ENCODE data around the gene NTRK2.

Gene NTRK2

DNA sequence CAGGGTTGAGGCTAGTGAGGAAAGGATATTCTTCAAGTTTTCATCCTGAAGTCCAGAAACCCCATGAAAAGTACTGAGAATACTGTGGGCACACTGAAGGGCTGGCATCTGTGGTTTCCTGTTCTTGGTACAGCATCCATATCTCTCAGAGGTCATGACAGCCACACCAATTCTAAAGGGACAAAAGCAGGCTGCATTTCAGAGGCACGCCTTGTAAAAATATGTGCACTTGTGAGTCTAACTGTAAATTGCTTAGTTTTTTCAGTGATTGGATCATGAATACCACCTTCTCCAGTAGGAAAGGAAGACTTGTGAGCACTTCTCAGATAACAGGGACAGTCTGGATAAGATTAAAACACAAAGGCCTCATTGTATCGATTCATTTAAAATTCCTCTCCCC, 230.9 kb downstream of the NTRK2 start:
- no peak for DNase-seq

- no peak for DNase-seq
Observed at GRCh38 chr9:84903963-84904362, 234.4 kb downstream of the NTRK2 start.

- no peak for DNase-seq
Observed at GRCh38 chr9:84916769-84917168, 247.2 kb downstream of the NTRK2 start.

- DNase-seq, result no peak
Observed at GRCh38 chr9:84917366-84918070, 248.0 kb downstream of the NTRK2 start.

DNA sequence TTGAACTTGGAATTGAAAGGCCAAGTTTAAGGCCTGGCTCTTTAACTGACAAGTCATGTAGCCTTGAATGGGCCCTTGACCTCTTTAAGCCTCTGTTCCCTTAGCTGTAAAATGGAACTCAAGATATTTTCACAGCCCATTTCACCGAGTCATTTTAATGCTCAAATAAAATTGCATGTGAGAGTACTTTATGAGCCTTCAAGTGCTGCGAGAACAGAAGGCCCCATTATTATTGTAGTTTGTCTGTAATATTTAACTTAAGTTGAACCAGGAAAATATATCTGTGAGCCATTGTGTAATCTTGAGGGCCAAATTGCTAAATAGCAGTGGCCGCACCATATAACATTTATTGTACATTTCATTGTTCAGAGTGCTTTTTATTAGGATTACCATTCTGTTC, 249.9 kb downstream of the NTRK2 start:
- no peak for DNase-seq

DNA sequence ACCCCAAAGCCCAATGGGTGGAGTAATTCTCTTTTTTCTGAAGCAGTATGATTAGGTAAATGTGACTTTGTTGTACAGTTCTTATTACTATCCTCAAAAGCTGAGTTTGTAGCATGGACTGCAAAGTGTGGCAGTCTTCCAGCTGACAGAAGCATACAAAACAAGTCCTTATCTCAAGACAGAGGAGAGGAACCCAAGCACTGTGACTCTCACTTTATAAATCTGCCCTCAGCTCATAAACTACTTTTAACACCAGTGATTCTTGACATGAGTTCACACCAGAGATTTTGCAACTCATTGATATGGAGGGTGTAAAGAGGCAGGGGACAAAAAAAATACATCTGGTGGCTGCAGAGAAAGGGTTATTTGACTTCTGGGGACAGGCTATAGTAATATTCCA, 251.6 kb downstream of the NTRK2 start:
- no peak for DNase-seq

GRCh38 chr9:84922051-84922450, 252.5 kb downstream of the NTRK2 start:
- no peak for DNase-seq

GRCh38 chr9:84924266-84924665, 254.7 kb downstream of the NTRK2 start:
- DNase-seq, result no peak

DNA sequence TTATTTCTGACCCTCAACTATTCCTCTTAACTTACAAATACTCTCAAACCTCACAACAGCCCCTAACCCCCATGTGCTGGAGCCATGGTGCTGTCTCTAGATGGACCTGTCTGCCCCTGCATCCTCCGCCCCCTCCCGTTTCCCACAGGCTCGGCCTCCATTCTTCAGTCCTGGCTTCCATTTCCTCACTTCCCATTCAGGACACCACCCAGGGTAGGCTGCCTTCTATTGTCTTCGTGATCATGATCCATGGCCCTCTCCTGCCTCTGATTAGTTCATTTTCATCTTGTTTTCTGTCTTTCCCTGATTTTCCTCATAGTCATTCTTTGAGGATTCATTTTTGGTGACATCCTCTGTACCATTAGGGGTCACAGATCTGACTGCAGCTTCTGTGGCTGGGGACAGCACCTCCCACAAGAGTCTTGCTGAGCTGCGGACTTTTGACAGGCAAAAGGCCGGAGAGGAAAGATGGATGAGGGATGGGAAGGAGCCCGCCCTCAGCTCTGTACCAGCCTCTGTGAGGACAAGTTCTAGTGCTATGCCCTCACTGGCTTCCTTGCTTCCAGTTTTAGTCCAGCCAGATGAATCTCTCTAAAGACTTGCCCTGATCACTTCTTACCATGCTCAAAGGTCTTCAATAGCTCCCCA, 255.8 kb downstream of the NTRK2 start:
- DNase-seq, result no peak

- no peak for DNase-seq
Observed at GRCh38 chr9:84926793-84927192, 257.3 kb downstream of the NTRK2 start.

- no peak for DNase-seq
Observed at GRCh38 chr9:84928419-84928818, 258.9 kb downstream of the NTRK2 start.

GRCh38 chr9:84929068-84929467, 259.5 kb downstream of the NTRK2 start:
- DNase-seq, result no peak

- no peak for DNase-seq
Observed at GRCh38 chr9:84932915-84933527, 263.5 kb downstream of the NTRK2 start.

DNA sequence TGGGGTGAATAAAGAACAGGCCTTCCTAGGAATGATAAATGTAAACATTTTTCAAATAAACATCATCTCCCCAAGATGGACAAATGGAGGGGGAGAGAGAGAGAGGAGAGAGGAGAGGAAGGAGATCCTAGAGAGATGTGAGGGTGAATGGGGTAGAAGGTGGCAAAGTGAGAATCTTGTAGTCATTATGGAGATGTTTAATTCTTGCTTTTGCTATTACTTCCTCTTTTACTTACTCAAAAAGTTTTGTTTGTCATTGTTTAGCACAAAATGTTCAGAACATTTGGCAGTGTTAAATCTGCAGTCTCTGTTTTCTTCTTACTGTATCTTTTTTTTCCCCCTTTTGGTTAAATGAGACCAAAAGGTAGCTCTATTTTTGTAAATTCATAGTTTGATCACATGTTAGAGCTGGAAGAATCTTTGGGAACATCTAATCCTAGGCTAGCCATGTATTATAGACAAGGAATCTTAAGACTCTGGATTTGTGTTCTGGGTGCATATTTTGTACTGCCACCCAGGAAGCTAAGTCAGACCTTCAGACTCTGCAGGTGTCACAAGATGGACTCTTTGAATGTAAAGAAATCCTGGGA, 266.1 kb downstream of the NTRK2 start:
- DNase-seq, result no peak

- DNase-seq, result no peak
Observed at GRCh38 chr9:84937180-84937579, 267.7 kb downstream of the NTRK2 start.

- no peak for DNase-seq
Observed at GRCh38 chr9:84937581-84937980, 268.1 kb downstream of the NTRK2 start.

DNA sequence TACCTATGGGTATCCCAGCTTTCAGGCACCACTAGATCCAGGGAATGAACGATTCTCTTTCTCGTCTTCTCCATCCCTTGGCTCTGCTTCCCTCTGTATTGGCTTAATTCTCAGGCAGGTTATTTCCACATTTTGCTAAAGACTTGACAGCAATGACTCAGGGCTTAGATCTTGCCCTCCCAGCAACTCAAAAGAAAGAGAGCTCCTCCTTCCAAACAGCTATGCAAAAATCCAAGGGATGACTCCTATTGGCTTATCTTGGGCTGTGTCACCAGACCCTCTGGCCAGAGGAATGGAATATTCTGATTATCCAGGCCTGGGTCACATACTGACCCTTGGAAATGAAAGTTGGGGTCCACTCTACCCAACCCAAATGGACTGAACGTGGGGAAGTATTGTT, 270.2 kb downstream of the NTRK2 start:
- no peak for DNase-seq

DNA sequence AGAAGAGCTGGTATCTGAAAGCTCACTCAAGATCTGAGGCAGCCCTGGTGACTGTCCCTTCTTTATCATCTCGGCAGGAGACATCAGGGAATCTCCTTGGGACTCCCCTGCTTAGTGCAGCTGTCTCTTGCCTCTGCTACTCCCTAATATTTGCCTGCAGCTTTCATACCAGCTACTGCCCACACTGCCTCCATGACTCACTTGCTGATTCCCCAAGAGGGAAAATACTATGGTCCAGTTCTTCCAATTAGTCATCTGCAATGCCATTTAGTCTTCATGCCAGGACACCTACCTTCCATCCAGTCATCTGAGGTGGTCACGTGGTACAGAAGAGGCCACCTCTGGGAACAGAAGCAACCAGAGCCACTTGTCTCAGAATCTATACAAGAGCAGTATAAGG, 270.8 kb downstream of the NTRK2 start:
- DNase-seq, result no peak

GRCh38 chr9:84941792-84942191, 272.3 kb downstream of the NTRK2 start:
- DNase-seq, result no peak

DNA sequence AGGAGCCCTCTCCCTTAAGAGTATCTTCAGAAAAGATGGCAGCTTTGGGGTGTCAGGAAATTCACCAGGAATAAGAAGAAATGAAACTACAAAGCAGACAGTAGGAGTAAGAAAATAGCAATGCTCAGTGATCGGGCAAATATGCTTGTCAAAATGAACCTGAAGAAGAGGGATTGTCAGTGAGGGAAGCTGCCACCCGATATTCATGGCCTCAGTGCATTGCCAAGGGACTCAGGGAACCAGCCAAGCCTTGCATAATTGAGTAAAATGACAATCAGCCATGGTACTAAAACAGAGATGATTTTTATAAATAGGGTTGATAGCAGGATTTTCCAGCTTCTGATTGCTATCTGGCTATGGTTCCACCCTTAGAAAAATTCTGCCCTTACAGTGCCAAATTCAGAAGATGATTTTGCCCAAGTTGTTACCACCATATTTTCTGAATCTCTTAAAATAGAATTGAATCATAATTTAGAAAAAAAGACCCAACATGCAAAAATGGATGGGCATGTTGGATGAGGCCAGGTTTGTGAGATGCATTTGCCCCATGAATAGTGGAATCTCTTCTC, 274.0 kb downstream of the NTRK2 start:
- DNase-seq, result no peak

DNA sequence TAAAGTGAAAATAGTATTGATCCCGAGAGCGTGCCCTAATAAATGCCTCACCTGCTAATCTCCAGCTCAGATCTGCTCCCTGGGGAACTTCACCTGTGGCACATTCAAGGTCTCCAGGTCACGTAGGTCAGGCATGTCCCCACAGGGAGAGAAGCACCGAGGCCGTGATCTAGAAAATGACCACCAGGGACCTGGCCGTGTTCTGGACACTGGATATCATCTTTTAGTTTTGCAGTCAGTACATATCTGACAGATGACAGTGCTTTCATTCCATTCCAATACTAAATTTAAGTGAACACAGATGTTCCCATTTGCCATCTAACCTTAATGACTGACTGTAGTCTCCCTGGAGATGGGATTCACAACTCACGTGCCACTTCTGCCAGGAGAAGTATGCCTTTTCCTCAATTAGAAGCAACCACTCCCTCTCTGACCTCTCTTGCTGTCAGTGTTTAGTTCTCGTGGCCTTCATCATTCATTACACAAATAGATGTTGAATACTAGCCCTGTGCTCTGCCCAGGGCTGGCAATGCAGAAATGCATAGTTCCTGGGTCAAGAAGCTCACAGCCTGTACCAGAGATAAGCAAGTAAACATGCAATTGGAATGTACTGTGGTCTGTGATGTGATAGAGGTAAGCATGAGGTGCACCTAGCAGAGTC, 276.5 kb downstream of the NTRK2 start:
- DNase-seq, result no peak

- no peak for DNase-seq
Observed at GRCh38 chr9:84947412-84947972, 278.0 kb downstream of the NTRK2 start.

DNA sequence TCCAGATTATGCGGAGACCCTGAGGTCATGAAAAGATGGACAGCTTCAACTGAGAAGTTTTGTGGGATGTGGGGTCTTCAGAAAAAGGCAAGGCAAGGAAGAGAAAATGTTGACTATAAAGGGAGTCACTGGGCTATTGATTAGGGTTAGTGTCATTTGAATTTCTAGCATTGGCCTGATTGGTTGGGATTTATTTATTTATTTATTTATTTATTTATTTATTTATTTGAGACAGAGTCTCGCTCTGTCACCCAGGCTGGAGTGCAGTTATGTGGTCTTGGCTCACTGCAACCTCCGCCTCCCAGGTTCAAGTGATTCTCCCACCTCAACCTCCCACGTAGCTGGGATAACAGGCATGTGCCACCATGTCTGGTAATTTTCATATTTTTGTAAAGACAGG, 279.7 kb downstream of the NTRK2 start:
- DNase-seq, result no peak
